IMR-90 (cell line): ENCODE measurements around the gene TENM4. TPM values are rescaled to one million over a fixed set of nuclear protein-coding genes. Genes with fewer than 3 reads are reported as not detected.

Source experiments
- ATAC-seq: fragments of 200-7000 bp; cut with Tn5 transposase; 2 replicates; pipeline ENCODE4 v1.9.1; 2020; ENCODE audit warnings: low read depth, mild to moderate bottlenecking, moderate library complexity
- BruUV-seq: library from RNA; stranded (reverse); fragments of 400-500 nt; replicated peaks from 2 replicates; lab custom pipeline; 2021; lab: Mats Ljungman, UMichigan
- CTCF ChIA-PET: fragments of 300-600 bp; formaldehyde crosslinking; extraction: SDS; loops from one replicate; lab custom pipeline; 2021; ENCODE audit warnings: antibody characterized with exemption; lab: Yijun Ruan, JAX
- POLR2A ChIA-PET: fragments of 300-600 bp; sonication (Branson Sonifier 250); formaldehyde crosslinking; loops from one replicate; lab custom pipeline; 2022; ENCODE audit warnings: antibody characterized with exemption; ENCODE audit not compliant: unreplicated experiment; lab: Charles Lee
- DNase-seq: peaks from one replicate; pipeline ENCODE4 v3.0.0; 2013
- H2AFZ ChIP-seq: replicated peaks from 2 replicates; pipeline ENCODE3; 2013; ENCODE audit warnings: low read length, mild to moderate bottlenecking; ENCODE audit not compliant: poor library complexity
- H2AK5ac ChIP-seq: 2 replicates; pipeline ENCODE4 v1.6.1; 2013; ENCODE audit warnings: low read depth, low read length, inconsistent platforms
- H2AK9ac ChIP-seq: replicated peaks from 2 replicates; pipeline ENCODE3; 2013; ENCODE audit warnings: mild to moderate bottlenecking, low read depth, low read length, moderate library complexity; ENCODE audit not compliant: poor library complexity
- H2BK120ac ChIP-seq: 2 replicates; pipeline ENCODE4 v1.6.1; 2013; ENCODE audit warnings: low read depth, low read length, inconsistent platforms
- H2BK15ac ChIP-seq: 3 replicates; pipeline ENCODE4 v1.6.1; 2013; ENCODE audit warnings: low read depth, low read length, inconsistent platforms
- H2BK20ac ChIP-seq: 2 replicates; pipeline ENCODE4 v1.6.1; 2013; ENCODE audit warnings: low read depth, mild to moderate bottlenecking, inconsistent platforms, low read length, moderate library complexity
- H2BK5ac ChIP-seq: 2 replicates; pipeline ENCODE4 v1.6.1; 2013; ENCODE audit warnings: mild to moderate bottlenecking, low read depth, low read length, inconsistent platforms; ENCODE audit not compliant: poor library complexity, severe bottlenecking
- H3K14ac ChIP-seq: replicated peaks from 2 replicates; pipeline ENCODE4 v1.6.1; 2013; ENCODE audit warnings: low read depth, low read length, inconsistent platforms
- H3K18ac ChIP-seq: 2 replicates; pipeline ENCODE4 v1.6.1; 2013; ENCODE audit warnings: low read depth, low read length, control low read depth
- H3K23ac ChIP-seq: 2 replicates; pipeline ENCODE4 v1.6.1; 2013; ENCODE audit warnings: low read depth, low read length, inconsistent platforms
- H3K27ac ChIP-seq: 2 replicates; pipeline ENCODE4 v1.5.1; 2013; ENCODE audit warnings: mild to moderate bottlenecking, control low read depth, low read length; ENCODE audit not compliant: insufficient read depth
- H3K27me3 ChIP-seq: 2 replicates; pipeline ENCODE4 v1.6.1; 2013; ENCODE audit warnings: low read length; ENCODE audit not compliant: control insufficient read depth, insufficient read depth
- H3K36me3 ChIP-seq: 2 replicates; pipeline ENCODE4 v1.6.1; 2013; ENCODE audit warnings: low read length, mixed read lengths; ENCODE audit not compliant: control insufficient read depth, insufficient read depth
- H3K4ac ChIP-seq: 2 replicates; pipeline ENCODE4 v1.6.1; 2013; ENCODE audit warnings: low read depth, low read length, inconsistent platforms
- H3K4me1 ChIP-seq: 2 replicates; pipeline ENCODE4 v1.6.1; 2013; ENCODE audit warnings: low read length, mixed read lengths; ENCODE audit not compliant: control insufficient read depth, insufficient read depth
- H3K4me2 ChIP-seq: 2 replicates; pipeline ENCODE4 v1.6.1; 2013; ENCODE audit warnings: low read depth, mild to moderate bottlenecking, control low read depth, low read length, moderate library complexity
- H3K4me3 ChIP-seq: 2 replicates; pipeline ENCODE4 v1.5.1; 2013; ENCODE audit warnings: low read depth, mild to moderate bottlenecking, control low read depth, low read length, moderate library complexity; ENCODE audit not compliant: insufficient read depth
- H3K56ac ChIP-seq: 2 replicates; pipeline ENCODE4 v1.6.1; 2013; ENCODE audit warnings: low read length, inconsistent platforms; ENCODE audit not compliant: insufficient read depth; ENCODE audit errors: extremely low read depth
- H3K79me1 ChIP-seq, 2 experiments: 2 replicates each; pipeline ENCODE4 v1.6.1; 2013; ENCODE audit warnings: low read length in 2 of 2, inconsistent platforms in 1 of 2, low read depth in 1 of 2
- H3K9ac ChIP-seq: 2 replicates; pipeline ENCODE4 v1.6.1; 2013; ENCODE audit warnings: low read depth, low read length, control low read depth
- H3K9me1 ChIP-seq: 2 replicates; pipeline ENCODE4 v1.6.1; 2013; ENCODE audit warnings: low read length, inconsistent platforms; ENCODE audit not compliant: insufficient read depth
- H3K9me3 ChIP-seq: 2 replicates; pipeline ENCODE4 v1.6.1; 2013; ENCODE audit warnings: low read length; ENCODE audit not compliant: control insufficient read depth, insufficient read depth
- H4K20me1 ChIP-seq: 2 replicates; pipeline ENCODE4 v1.6.1; 2013; ENCODE audit warnings: low read length, inconsistent platforms; ENCODE audit not compliant: insufficient read depth
- H4K5ac ChIP-seq: 2 replicates; pipeline ENCODE4 v1.6.1; 2013; ENCODE audit warnings: mild to moderate bottlenecking, low read depth, low read length, control low read depth
- H4K8ac ChIP-seq, 2 experiments: 2 replicates each; pipeline ENCODE4 v1.6.1; 2013; ENCODE audit warnings: low read depth in 2 of 2, low read length in 2 of 2, control low read depth in 1 of 2, inconsistent platforms in 1 of 2
- H4K91ac ChIP-seq: 2 replicates; pipeline ENCODE4 v1.6.1; 2013; ENCODE audit warnings: low read depth, low read length, inconsistent platforms; ENCODE audit not compliant: insufficient read depth
- BHLHE40 ChIP-seq: fragments of 150-350 bp; IDR thresholded peaks from 2 replicates; pipeline ENCODE4 v1.6.1; 2016; ENCODE audit warnings: mild to moderate bottlenecking, low read depth, low read length
- CEBPB ChIP-seq: IDR thresholded peaks from 2 replicates; pipeline ENCODE4 v1.6.1; 2012; ENCODE audit warnings: low read depth, low read length, improper control_type of control experiment
- CHD1 ChIP-seq: IDR thresholded peaks from 2 replicates; pipeline ENCODE4 v1.6.1; 2012; ENCODE audit warnings: low read depth, low read length, improper control_type of control experiment
- CTCF ChIP-seq: conservative IDR thresholded peaks from 2 replicates; pipeline ENCODE4 v1.5.1; 2012; ENCODE audit warnings: mild to moderate bottlenecking, low read depth, low read length, improper control_type of control experiment
- ELK1 ChIP-seq: fragments of 150-350 bp; IDR thresholded peaks from 2 replicates; pipeline ENCODE4 v1.6.1; 2016; ENCODE audit warnings: low read depth, mild to moderate bottlenecking, low read length, moderate library complexity, borderline replicate concordance
- FOS ChIP-seq: fragments of 150-350 bp; IDR thresholded peaks from 2 replicates; pipeline ENCODE4 v1.6.1; 2016; ENCODE audit warnings: low read depth, low read length
- MAFK ChIP-seq: IDR thresholded peaks from 2 replicates; pipeline ENCODE4 v1.6.1; 2012; ENCODE audit warnings: low read depth, low read length, improper control_type of control experiment
- MAZ ChIP-seq: IDR thresholded peaks from 2 replicates; pipeline ENCODE4 v1.6.1; 2012; ENCODE audit warnings: low read depth, mild to moderate bottlenecking, low read length, improper control_type of control experiment, moderate library complexity, borderline replicate concordance
- MXI1 ChIP-seq: IDR thresholded peaks from 2 replicates; pipeline ENCODE4 v1.6.1; 2012; ENCODE audit warnings: low read depth, mild to moderate bottlenecking, low read length, moderate library complexity, borderline replicate concordance
- NFE2L2 ChIP-seq: fragments of 150-350 bp; IDR thresholded peaks from 2 replicates; pipeline ENCODE4 v1.6.1; 2016; ENCODE audit warnings: low read depth, mild to moderate bottlenecking, low read length
- POLR2A ChIP-seq: IDR thresholded peaks from 2 replicates; pipeline ENCODE4 v1.6.1; 2012; ENCODE audit warnings: mild to moderate bottlenecking, low read depth, low read length
- RAD21 ChIP-seq: IDR thresholded peaks from 2 replicates; pipeline ENCODE4 v1.6.1; 2012; ENCODE audit warnings: low read length, improper control_type of control experiment
- RCOR1 ChIP-seq: IDR thresholded peaks from 2 replicates; pipeline ENCODE4 v1.6.1; 2012; ENCODE audit warnings: mild to moderate bottlenecking, low read length, improper control_type of control experiment; ENCODE audit not compliant: insufficient replicate concordance
- RFX5 ChIP-seq: IDR thresholded peaks from 2 replicates; pipeline ENCODE4 v1.8.0; 2012; ENCODE audit warnings: low read depth, mild to moderate bottlenecking, low read length, moderate library complexity
- SMC3 ChIP-seq: fragments of 150-350 bp; IDR thresholded peaks from 2 replicates; pipeline ENCODE4 v1.6.1; 2016; ENCODE audit warnings: low read depth, mild to moderate bottlenecking, antibody characterized with exemption, low read length, moderate library complexity
- USF2 ChIP-seq: fragments of 150-350 bp; IDR thresholded peaks from 2 replicates; pipeline ENCODE4 v1.6.1; 2017; ENCODE audit warnings: mild to moderate bottlenecking, antibody characterized with exemption, low read length, low read depth
- WGBS, 2 experiments: methylation state at CpG; one replicate each; pipeline versions ENCODE4 v1.1.5 to v1.1.7; 2013; ENCODE audit warnings: missing lambda C conversion rate in 2 of 2; ENCODE audit not compliant: insufficient read length in 1 of 2; ENCODE audit errors: extremely low coverage in 2 of 2; 5-methylcytosine and 5-hydroxymethylcytosine counted together
- dilution Hi-C: fragments of 300-500 bp; cut with HindIII; formaldehyde crosslinking; loops from one replicate; pipeline ENCODE4 v1.14.3; 2018; ENCODE audit warnings: low sequenced_read_pairs; ENCODE audit not compliant: unreplicated experiment
- in situ Hi-C: fragments of 300-500 bp; cut with MboI; formaldehyde crosslinking; loops from 3 replicates; pipeline ENCODE4 v1.14.3; 2019; ENCODE audit warnings: low sequenced_read_pairs, inconsistent platforms, mixed read lengths
- intact Hi-C: fragments of 100-400 bp; cut with micrococcal nuclease; formaldehyde crosslinking; loops from 2 replicates; pipeline ENCODE4 v1.10.0; 2022
- polyA plus RNA-seq, 3 experiments: library from polyadenylated mRNA; depleted of rRNA; stranded (reverse); fragments of >200 nt; gene quantifications; 2 replicates each; pipeline ENCODE4 v1.2.3, GENCODE V29; 2012; ENCODE audit warnings: low replicate concordance in 1 of 3
- total RNA-seq: library from RNA; depleted of rRNA; stranded (reverse); fragments of >200 nt; gene quantifications from 2 replicates; pipeline ENCODE4 v1.2.3, GENCODE V29; 2012

Gene TENM4
- total and polyA plus RNA-seq, 2 of the 4 experiments (the other 2 are of a cell fraction) = 7.4 to 9.0 TPM

DNA sequence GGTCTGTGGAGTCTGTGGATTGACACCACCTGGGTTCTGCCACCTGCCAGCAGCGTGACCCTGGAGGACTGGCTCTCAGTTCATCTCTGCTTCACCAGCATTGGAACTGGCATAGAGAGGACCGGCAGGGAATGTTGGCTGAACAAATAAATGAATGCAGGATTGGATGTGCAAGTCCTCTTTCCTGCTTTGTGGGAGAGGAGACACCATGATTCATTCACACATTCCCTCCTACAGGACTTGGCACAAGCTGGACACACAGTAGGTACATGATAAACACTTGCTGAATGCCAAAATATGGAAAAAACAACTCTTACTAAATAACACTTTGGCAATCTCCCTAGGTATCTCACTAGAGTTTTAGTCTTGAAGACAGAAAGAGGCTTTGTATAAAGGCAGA is 749.6 kb downstream of the TENM4 start:
- ATAC-seq = no peak
- Histone ChIP-seq H4K8ac (no peak overlapping the region), H3K27me3 (no peaks in the 10 kb centered on the region), H2AFZ (no peak overlapping the region), H3K14ac (no peak overlapping the region), H2BK5ac (no peak overlapping the region), H2BK15ac (no peak overlapping the region; the same call in 1 of the 3 replicates), H3K4me2 (no peak overlapping the region), H2AK9ac (no peak overlapping the region), H3K9ac (no peak overlapping the region), H3K27ac (no peak overlapping the region), H3K9me3 (no peaks in the 10 kb centered on the region), H3K4me3 (no peak overlapping the region), H4K20me1 (no peaks in the 10 kb centered on the region), H3K23ac (no peak overlapping the region), H2BK20ac (no peak overlapping the region), H3K56ac (no peak overlapping the region), H3K4ac (no peak overlapping the region), H3K36me3 (0 out of 2 replicates have a peak, but pooled peaks cover 2% of the 10 kb centered on the region), H3K79me1 (no peaks in the 10 kb centered on the region), H2AK5ac (no peak overlapping the region), H3K18ac (no peak overlapping the region), H2BK120ac (no peak overlapping the region), H3K4me1 (peaks cover 3% of the 10 kb centered on the region; the same call in 1 of the 2 replicates), H4K5ac (no peak overlapping the region), H3K9me1 (peaks cover 4% of the 10 kb centered on the region; the same call in 1 of the 2 replicates), H4K91ac (no peak overlapping the region)
- no peak for DNase-seq
- TF ChIP-seq BHLHE40 (no peak), RFX5 (no peak), ELK1 (no peak), CEBPB (no peak), RAD21 (no peak), RCOR1 (no peak), POLR2A (no peak), MAFK (no peak), USF2 (no peak), CHD1 (no peak), CTCF (no peak), MXI1 (no peak), NFE2L2 (no peak), FOS (no peak), MAZ (no peak), SMC3 (no peak)
- no CpG with 5 or more reads among the region's 2 CpGs for WGBS, 2 experiments
- intact Hi-C loops (no loop called here), in situ Hi-C loops (no loop called here), dilution Hi-C loops (no loop called here)
- ChIA-PET CTCF (no interaction called here), POLR2A (no interaction called here)
- no TSS peak for BruUV-seq
